HepG2 (cell line): Measurements from ENCODE around the gene CHST6. TPM values are rescaled to one million over a fixed set of nuclear protein-coding genes. Genes with fewer than 3 reads are reported as not detected.

Experiments used
- BCL6 ChIP-seq: IDR thresholded peaks from 2 replicates; pipeline ENCODE4 v1.6.1; 2016; ENCODE audit warnings: missing genetic modification reagents, missing compliant biosample characterization
- CEBPZ ChIP-seq: IDR thresholded peaks from 2 replicates; pipeline ENCODE4 v1.6.1; 2012; ENCODE audit warnings: low read length, improper control_type of control experiment
- DR1 ChIP-seq: sonication (generic); formaldehyde crosslinking; IDR thresholded peaks from 2 replicates; pipeline ENCODE4 v1.8.0; 2021; ENCODE audit warnings: mild to moderate bottlenecking, missing genetic modification reagents, inconsistent platforms
- FOXO1 ChIP-seq: sonication (generic); formaldehyde crosslinking; IDR thresholded peaks from 2 replicates; pipeline ENCODE4 v1.4.0; 2020; ENCODE audit warnings: missing genetic modification reagents
- GPN1 ChIP-seq: sonication (generic); formaldehyde crosslinking; IDR thresholded peaks from 2 replicates; pipeline ENCODE4 v1.5.1; 2020; ENCODE audit warnings: missing genetic modification reagents, borderline replicate concordance
- GTF2F1 ChIP-seq: fragments of 150-350 bp; IDR thresholded peaks from 2 replicates; pipeline ENCODE4 v1.6.1; 2014; ENCODE audit warnings: low read length
- HIVEP1 ChIP-seq: sonication (generic); formaldehyde crosslinking; IDR thresholded peaks from 2 replicates; pipeline ENCODE4 v1.4.0; 2020; ENCODE audit warnings: mild to moderate bottlenecking, missing genetic modification reagents
- HMG20B ChIP-seq: conservative IDR thresholded peaks from 2 replicates; pipeline ENCODE4 v1.6.1; 2016; ENCODE audit warnings: missing genetic modification reagents, missing compliant biosample characterization
- KMT2A ChIP-seq: sonication (generic); formaldehyde crosslinking; IDR thresholded peaks from 2 replicates; pipeline ENCODE4 v1.4.0; 2020; ENCODE audit warnings: missing genetic modification reagents
- LBX2 ChIP-seq: sonication (generic); formaldehyde crosslinking; IDR thresholded peaks from 2 replicates; pipeline ENCODE4 v1.5.0; 2020; ENCODE audit warnings: missing genetic modification reagents, mild to moderate bottlenecking, borderline replicate concordance
- MED1 ChIP-seq: sonication (generic); formaldehyde crosslinking; IDR thresholded peaks from 2 replicates; pipeline ENCODE4 v1.4.0; 2020; ENCODE audit warnings: missing genetic modification reagents
- NAIF1 ChIP-seq: sonication (generic); formaldehyde crosslinking; IDR thresholded peaks from 2 replicates; pipeline ENCODE4 v1.5.0; 2020; ENCODE audit warnings: mild to moderate bottlenecking, missing genetic modification reagents, borderline replicate concordance
- SIN3A ChIP-seq: IDR thresholded peaks from 2 replicates; pipeline ENCODE4 v1.6.1; 2011; ENCODE audit warnings: low read depth, mild to moderate bottlenecking, control low read depth, low read length, borderline replicate concordance
- SUZ12 ChIP-seq: fragments of 150-350 bp; IDR thresholded peaks from 2 replicates; pipeline ENCODE4 v1.6.1; 2014; ENCODE audit warnings: low read depth, low read length
- TRIM24 ChIP-seq: sonication (generic); formaldehyde crosslinking; IDR thresholded peaks from 2 replicates; pipeline ENCODE4 v1.8.0; 2022; ENCODE audit warnings: mild to moderate bottlenecking, missing genetic modification reagents
- U2AF1 ChIP-seq: fragments of 200-400 bp; formaldehyde crosslinking; optimal IDR thresholded peaks from 2 replicates; pipeline ENCODE3; 2017; ENCODE audit warnings: mild to moderate bottlenecking, low read depth, low read length
- ZBTB8A ChIP-seq: sonication (generic); formaldehyde crosslinking; IDR thresholded peaks from 2 replicates; pipeline ENCODE4 v1.4.0; 2020; ENCODE audit warnings: mild to moderate bottlenecking, low read depth, missing genetic modification reagents, borderline replicate concordance
- ZNF124 ChIP-seq: sonication (generic); formaldehyde crosslinking; IDR thresholded peaks from 2 replicates; pipeline ENCODE4 v1.4.0; 2020; ENCODE audit warnings: missing genetic modification reagents
- ZNF136 ChIP-seq: sonication (generic); formaldehyde crosslinking; IDR thresholded peaks from 2 replicates; pipeline ENCODE4 v1.8.1; 2022; ENCODE audit warnings: low read depth, mild to moderate bottlenecking, moderate library complexity, missing genetic modification reagents
- ZNF605 ChIP-seq: sonication (generic); formaldehyde crosslinking; IDR thresholded peaks from 2 replicates; pipeline ENCODE4 v1.8.0; 2022; ENCODE audit warnings: mild to moderate bottlenecking, missing genetic modification reagents
- ZNF724P ChIP-seq: sonication (generic); formaldehyde crosslinking; IDR thresholded peaks from 2 replicates; pipeline ENCODE4 v1.8.0; 2022; ENCODE audit warnings: missing genetic modification reagents, borderline replicate concordance
- ZNF749 ChIP-seq: sonication (generic); formaldehyde crosslinking; IDR thresholded peaks from 2 replicates; pipeline ENCODE4 v1.8.0; 2022; ENCODE audit warnings: mild to moderate bottlenecking, missing genetic modification reagents, moderate library complexity, borderline replicate concordance
- ZNF776 ChIP-seq: sonication (generic); formaldehyde crosslinking; IDR thresholded peaks from 2 replicates; pipeline ENCODE4 v1.4.0; 2020; ENCODE audit warnings: mild to moderate bottlenecking, missing genetic modification reagents
- ZNF816 ChIP-seq: sonication (generic); formaldehyde crosslinking; IDR thresholded peaks from 2 replicates; pipeline ENCODE4 v1.8.0; 2022; ENCODE audit warnings: missing genetic modification reagents, mild to moderate bottlenecking, borderline replicate concordance
- polyA plus RNA-seq, 8 experiments: library from polyadenylated mRNA; depleted of rRNA in 3 of 8; stranded (reverse) in 7 of 8; unstranded in 1 of 8; fragments of >200 nt; fragmentation: Illumina TruSeq in 4 of 8; extraction: Trizol in 4 of 8; gene quantifications; 2 replicates each; pipeline versions ENCODE4 v1.2.1 to v1.2.3, GENCODE V29; 2011 to 2016; ENCODE audit warnings: low read depth in 4 of 8, missing spikeins in 1 of 8, mixed read lengths in 1 of 8; ENCODE audit not compliant: insufficient read depth in 1 of 8
- total RNA-seq, 5 experiments: library from RNA; depleted of rRNA; stranded (reverse); fragments of >200 nt; fragmentation: Illumina TruSeq; extraction: Trizol; gene quantifications; 2 replicates each; pipeline ENCODE4 v1.2.3, GENCODE V29; 2016; ENCODE audit warnings: low read depth in 1 of 5
- TF ChIP-seq, protein P1 (sequence below): sonication (generic); formaldehyde crosslinking; IDR thresholded peaks from 2 replicates; pipeline ENCODE4 v1.5.1; 2020; ENCODE audit warnings: mild to moderate bottlenecking, moderate library complexity, missing genetic modification reagents
- TF ChIP-seq, protein P2 (sequence below): sonication (generic); formaldehyde crosslinking; IDR thresholded peaks from 2 replicates; pipeline ENCODE4 v1.8.0; 2022; ENCODE audit warnings: missing genetic modification reagents, low read depth, mild to moderate bottlenecking, borderline replicate concordance

CHST6 gene
- total and polyA plus RNA-seq, 2 of the 13 experiments (the other 11 are each of a cell fraction or from before 2014, with no cell fraction given) = 0.18 to 0.91 TPM

GRCh38 chr16:75433732-75434413, 61.4 kb downstream of the CHST6 start (continued):
- TF ChIP-seq, protein P1, sequence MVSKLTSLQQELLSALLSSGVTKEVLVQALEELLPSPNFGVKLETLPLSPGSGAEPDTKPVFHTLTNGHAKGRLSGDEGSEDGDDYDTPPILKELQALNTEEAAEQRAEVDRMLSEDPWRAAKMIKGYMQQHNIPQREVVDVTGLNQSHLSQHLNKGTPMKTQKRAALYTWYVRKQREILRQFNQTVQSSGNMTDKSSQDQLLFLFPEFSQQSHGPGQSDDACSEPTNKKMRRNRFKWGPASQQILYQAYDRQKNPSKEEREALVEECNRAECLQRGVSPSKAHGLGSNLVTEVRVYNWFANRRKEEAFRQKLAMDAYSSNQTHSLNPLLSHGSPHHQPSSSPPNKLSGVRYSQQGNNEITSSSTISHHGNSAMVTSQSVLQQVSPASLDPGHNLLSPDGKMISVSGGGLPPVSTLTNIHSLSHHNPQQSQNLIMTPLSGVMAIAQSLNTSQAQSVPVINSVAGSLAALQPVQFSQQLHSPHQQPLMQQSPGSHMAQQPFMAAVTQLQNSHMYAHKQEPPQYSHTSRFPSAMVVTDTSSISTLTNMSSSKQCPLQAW (CRISPR knock-in tag) = no peak; the same call in 1 of the 2 replicates
- TF ChIP-seq SUZ12 (no peak), TRIM24 (CRISPR knock-in tag) (no peak), BCL6 (CRISPR knock-in tag) (no peak), ZNF605 (CRISPR knock-in tag) (peak; percentile 34; the same call in 1 of the 2 replicates), HMG20B (no peak), GPN1 (CRISPR knock-in tag) (0 out of 2 replicates have a peak, but pooled peaks have one; percentile 44), ZNF776 (peak; percentile 27; the same call in 1 of the 2 replicates), ZNF136 (CRISPR knock-in tag) (0 out of 2 replicates have a peak, but pooled peaks have one; percentile 67), KMT2A (CRISPR knock-in tag) (peak; percentile 81), ZNF124 (no peak), ZNF724P (CRISPR knock-in tag) (no peak), GTF2F1 (no peak), NAIF1 (peak; percentile 72), MED1 (CRISPR knock-in tag) (peak; percentile 48; the same call in 1 of the 2 replicates), HIVEP1 (no peak), ZNF816 (no peak; the same call in 1 of the 2 replicates), DR1 (CRISPR knock-in tag) (no peak), ZBTB8A (CRISPR knock-in tag) (no peak), LBX2 (CRISPR knock-in tag) (no peak), U2AF1 (no peak), CEBPZ (no peak), SIN3A (0 out of 2 replicates have a peak, but pooled peaks have one; percentile 44), ZNF749 (CRISPR knock-in tag) (no peak), FOXO1 (CRISPR knock-in tag) (no peak)
- TF ChIP-seq, protein P2, sequence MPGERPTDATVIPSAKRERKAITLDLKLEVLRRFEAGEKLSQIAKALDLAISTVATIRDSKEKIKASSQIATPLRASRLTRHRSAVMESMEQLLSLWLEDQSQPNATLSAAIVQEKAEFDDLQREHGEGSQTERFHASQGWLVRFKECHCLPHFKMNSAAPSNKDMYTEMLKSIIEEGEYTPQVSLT (CRISPR knock-in tag) = 0 out of 2 replicates have a peak, but pooled peaks have one; percentile 79
